Heart left ventricle (tissue), 16 donors: ENCODE data around the gene CD40. TPM values are rescaled to one million over a fixed set of nuclear protein-coding genes. Genes with fewer than 3 reads are reported as not detected.

Source experiments
- ATAC-seq, 4 donors: fragments of 200-7000 bp; cut with Tn5 transposase; one replicate each; pipeline ENCODE4 v1.9.1; 2020 to 2022; ENCODE audit warnings: moderate library complexity in 4 of 4, mild to moderate bottlenecking in 3 of 4, moderate number of reproducible peaks in 1 of 4
- DNase-seq, 5 donors: peaks; one replicate each; pipeline ENCODE4 v3.0.0-alpha.2; 2020
- H3K27ac ChIP-seq, 12 donors: fragments of 200-600 bp; sonication (generic) in 4 of 12; one replicate each; pipeline versions ENCODE4 v1.5.0 to v1.8.0; 2016 to 2022; ENCODE audit warnings: mild to moderate bottlenecking in 2 of 12
- H3K27me3 ChIP-seq, 9 donors: fragments of 200-600 bp; sonication (generic) in 2 of 9; one replicate each; pipeline versions ENCODE4 v1.5.1 to v1.8.0; 2016 to 2022; ENCODE audit warnings: mild to moderate bottlenecking in 3 of 9
- H3K36me3 ChIP-seq, 9 donors: fragments of 200-600 bp; sonication (generic) in 2 of 9; one replicate each; pipeline versions ENCODE4 v1.5.0 to v1.8.0; 2018 to 2022; ENCODE audit warnings: mild to moderate bottlenecking in 2 of 9
- H3K4me1 ChIP-seq, 12 donors: fragments of 200-600 bp; sonication (generic) in 4 of 12; one replicate each; pipeline versions ENCODE4 v1.5.0 to v1.8.0; 2016 to 2022; ENCODE audit warnings: mild to moderate bottlenecking in 3 of 12
- H3K4me3 ChIP-seq, 12 donors: fragments of 200-600 bp; sonication (generic) in 4 of 12; one replicate each; pipeline versions ENCODE4 v1.5.0 to v1.8.0; 2017 to 2022; ENCODE audit warnings: mild to moderate bottlenecking in 9 of 12, moderate library complexity in 4 of 12
- H3K9me3 ChIP-seq, 12 donors: fragments of 200-600 bp; sonication (generic) in 4 of 12; one replicate each; pipeline versions ENCODE4 v1.5.0 to v1.8.0; 2016 to 2022; ENCODE audit warnings: mild to moderate bottlenecking in 1 of 12
- POLR2A ChIP-seq, 2 donors: fragments of 450-650 bp; IDR thresholded peaks; one replicate each; pipeline ENCODE4 v1.6.1; 2017; ENCODE audit warnings: antibody characterized with exemption in 2 of 2, mild to moderate bottlenecking in 2 of 2, moderate library complexity in 2 of 2
- WGBS, 4 donors: extraction: QIAGEN DNeasy Blood & Tissue Kit in 2 of 4; methylation state at CpG; one replicate each; pipeline versions ENCODE4 v1.1.5 to v1.1.7; 2013 to 2018; 5-methylcytosine and 5-hydroxymethylcytosine counted together
- intact Hi-C, 10 donors: fragments of 100-400 bp; cut with DNase I; formaldehyde crosslinking; loops; one replicate each; pipeline versions ENCODE4 v1.11.1 to v1.14.2; 2022
- polyA plus RNA-seq, 2 donors: library from polyadenylated mRNA; stranded (reverse); fragments of 200-250 nt; gene quantifications; one replicate each; pipeline ENCODE4 v1.2.3, GENCODE V29; 2013
- total RNA-seq, 9 donors: library from RNA; depleted of rRNA in 2 of 9; stranded (reverse); fragments of >200 nt in 2 of 9; fragmentation: NEBNext Ultra II Directional in 3 of 9; extraction: Animal tissue kit (Norgen Biotek cat#: 25700) in 3 of 9; gene quantifications; one replicate each; pipeline versions ENCODE4 v1.1.0 to v1.2.4, GENCODE V29; 2016 to 2023
- TF ChIP-seq, protein P1 (sequence below), 12 donors: fragments of 200-600 bp; sonication (generic) in 4 of 12; IDR thresholded peaks; one replicate each; pipeline versions ENCODE4 v1.5.0 to v1.8.0; 2018 to 2022; ENCODE audit warnings: antibody characterized with exemption in 12 of 12, mild to moderate bottlenecking in 5 of 12
- donor health status: ischemic (EF 13 %, LVEDD 7.1; RV severe dilation, severe dysfunction).
- donor health status: healthy with polysubstance abuse.
- donor health status: DM: no; HTN: yes; CAD: no.
- donor health status: DM: no; HTN: no; CAD: no.
- donor health status: ischemic (EF 25% LVEDD 6.9; RV normal size, moderate dysfunction).
- donor health status: ischemic (EF 25% LVEDD 5.7; RV mildly dilated, moderate dysfunction).
- donor health status: healthy.
- donor health status: DM: yes; HTN: yes; CAD: no.
- donor health status: ischemic (EF 35%, LVEDD 5.7; RV mildly dilated, moderate dysfunction).
- donor health status: nonischemic (EF 11% LVEDD 7.7; RV severe dilation, severe dysfunction).
- donor health status: DM: yes; HTN: yes; CAD: no.
- donor health status: PGD.
- donor health status: ischemic (EF 29% LVEDD 5.4; RV normal size, mild dysfunction).
- donor health status: nonischemic (EF 23%, LVEDD 6.1; RV moderate dilation, normal function).

The CD40 gene
- total and polyA plus RNA-seq, 11 donors, result 3.5 to 38.3 (median 5.5) TPM

DNA sequence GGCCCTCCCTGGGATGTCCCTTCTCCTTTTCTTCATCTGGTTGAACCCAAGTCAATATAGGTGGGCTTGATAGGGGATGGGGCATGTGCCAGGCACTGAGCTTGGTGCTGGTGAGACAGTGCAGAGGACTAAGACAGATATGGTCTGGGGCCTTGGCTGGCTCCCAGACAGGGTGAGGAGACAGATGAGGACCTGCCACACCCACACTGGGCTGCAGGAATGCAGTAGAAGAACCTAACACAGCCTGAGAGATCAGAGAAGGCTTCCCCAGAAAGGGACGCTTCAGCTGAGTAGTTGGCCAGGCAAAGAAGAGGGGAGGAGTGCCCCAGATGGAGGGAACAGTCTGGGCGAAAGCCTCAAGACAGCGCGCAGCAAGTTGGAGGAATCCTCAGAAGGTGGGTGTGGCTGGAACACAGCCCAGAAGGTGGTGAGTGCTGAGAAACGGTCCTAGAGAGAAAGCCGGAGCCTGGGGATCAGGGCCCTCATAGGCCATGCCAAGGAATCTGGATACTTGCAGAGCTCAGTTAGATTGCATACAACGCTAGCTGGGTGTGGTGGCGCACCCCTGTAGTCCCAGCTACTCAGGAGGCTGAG is 26.4 kb downstream of the CD40 start:
- DNase-seq (no peak), ATAC-seq (no peak)
- TF ChIP-seq, protein P1, sequence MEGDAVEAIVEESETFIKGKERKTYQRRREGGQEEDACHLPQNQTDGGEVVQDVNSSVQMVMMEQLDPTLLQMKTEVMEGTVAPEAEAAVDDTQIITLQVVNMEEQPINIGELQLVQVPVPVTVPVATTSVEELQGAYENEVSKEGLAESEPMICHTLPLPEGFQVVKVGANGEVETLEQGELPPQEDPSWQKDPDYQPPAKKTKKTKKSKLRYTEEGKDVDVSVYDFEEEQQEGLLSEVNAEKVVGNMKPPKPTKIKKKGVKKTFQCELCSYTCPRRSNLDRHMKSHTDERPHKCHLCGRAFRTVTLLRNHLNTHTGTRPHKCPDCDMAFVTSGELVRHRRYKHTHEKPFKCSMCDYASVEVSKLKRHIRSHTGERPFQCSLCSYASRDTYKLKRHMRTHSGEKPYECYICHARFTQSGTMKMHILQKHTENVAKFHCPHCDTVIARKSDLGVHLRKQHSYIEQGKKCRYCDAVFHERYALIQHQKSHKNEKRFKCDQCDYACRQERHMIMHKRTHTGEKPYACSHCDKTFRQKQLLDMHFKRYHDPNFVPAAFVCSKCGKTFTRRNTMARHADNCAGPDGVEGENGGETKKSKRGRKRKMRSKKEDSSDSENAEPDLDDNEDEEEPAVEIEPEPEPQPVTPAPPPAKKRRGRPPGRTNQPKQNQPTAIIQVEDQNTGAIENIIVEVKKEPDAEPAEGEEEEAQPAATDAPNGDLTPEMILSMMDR (IDR thresholded peaks at IDR 0.05), result no peak
- no peak for TF ChIP-seq POLR2A (IDR thresholded peaks at IDR 0.05)
- WGBS, 4 donors, result 65 to 81% (median 66%) methylated on average over 8 of the region's 8 CpGs
- Histone ChIP-seq H3K9me3 (no peaks in the 10 kb centered on the region), H3K27ac (no peak overlapping the region), H3K27me3 (peaks cover 0 to 45% (median 18%) of the 10 kb centered on the region in 9 donors), H3K36me3 (no peaks in the 10 kb centered on the region), H3K4me3 (no peak overlapping the region), H3K4me1 (no peaks in the 10 kb centered on the region)
- intact Hi-C loops, result no loop called here

DNA sequence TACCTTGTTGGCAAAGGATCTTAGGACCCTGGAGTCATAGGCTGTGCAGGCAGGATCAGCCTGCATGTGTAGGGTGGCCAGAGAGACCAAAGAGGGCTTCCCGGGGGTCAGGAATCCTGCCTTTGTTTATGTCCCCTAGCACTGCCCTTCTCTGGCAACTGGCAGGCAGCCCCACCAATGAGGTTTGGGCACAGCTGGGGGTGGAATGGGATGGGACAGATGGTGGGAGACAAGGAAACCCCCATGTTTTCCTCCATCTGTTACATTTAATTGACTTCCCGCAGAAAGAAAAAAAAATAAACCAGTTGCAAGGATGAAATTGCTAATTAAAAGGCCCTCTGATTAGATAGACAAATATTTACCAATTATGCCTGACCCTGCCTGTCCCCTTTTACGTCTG is 27.6 kb downstream of the CD40 start:
- no peak overlapping the region for H3K4me3 ChIP-seq
- intact Hi-C loops, result no loop called here
- no peaks in the 10 kb centered on the region for H3K4me1 ChIP-seq
- WGBS, 4 donors, result 24 to 35% (median 32%) methylated on average over 3 of the region's 3 CpGs
- no peaks in the 10 kb centered on the region for H3K36me3 ChIP-seq
- H3K27me3 ChIP-seq, result peaks cover 0 to 33% (median 8%) of the 10 kb centered on the region in 9 donors
- ATAC-seq (no peak), DNase-seq (no peak)
- H3K27ac ChIP-seq, result no peak overlapping the region
- TF ChIP-seq POLR2A (IDR thresholded peaks at IDR 0.05), result no peak
- TF ChIP-seq, protein P1 (IDR thresholded peaks at IDR 0.05), result no peak
- H3K9me3 ChIP-seq, result no peaks in the 10 kb centered on the region

DNA sequence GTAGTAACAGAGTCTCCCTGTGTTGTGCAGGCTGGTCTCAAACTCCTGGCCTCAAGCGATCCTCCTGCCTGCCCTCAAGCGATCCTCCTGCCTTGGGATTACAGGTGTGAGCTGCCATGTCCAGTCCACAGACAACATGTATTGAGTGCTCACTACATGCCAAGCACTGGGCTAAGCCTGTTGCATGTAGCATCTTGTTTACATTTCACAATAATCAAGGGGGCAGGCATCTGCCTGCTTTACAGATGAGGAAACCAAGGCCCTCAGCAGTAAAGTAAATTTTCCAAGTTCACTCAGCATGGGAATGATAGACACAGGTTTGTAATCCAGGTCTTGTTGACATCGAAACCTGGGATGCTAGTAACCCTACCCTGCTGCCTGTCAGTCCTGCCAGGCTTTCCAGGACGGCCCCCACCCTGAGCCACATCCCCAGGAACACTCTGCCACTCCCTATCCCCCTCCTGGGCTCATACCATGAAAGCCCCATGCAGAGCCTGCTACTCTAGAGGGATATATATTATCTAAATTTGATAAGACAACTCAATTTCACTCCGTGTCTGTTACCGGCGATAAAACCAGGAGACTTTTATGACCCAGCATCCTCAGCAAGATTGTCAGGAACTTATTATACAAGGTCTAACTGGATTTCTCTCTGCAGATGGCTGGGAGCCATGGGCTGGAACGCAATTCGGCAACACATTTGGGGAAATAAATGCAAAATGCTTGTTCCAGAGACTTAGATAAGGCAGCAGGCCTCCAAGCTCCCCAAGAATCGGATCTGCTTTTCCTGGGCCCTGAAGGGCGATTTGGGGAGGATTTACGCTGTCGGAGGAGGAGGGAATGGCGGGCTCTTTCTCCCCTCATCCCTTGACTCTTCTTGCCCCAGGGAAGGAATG is 30.4 kb downstream of the CD40 start:
- DNase-seq, result no peak
- Histone ChIP-seq H3K27me3 (peaks cover 0 to 28% (median 7%) of the 10 kb centered on the region in 9 donors), H3K36me3 (no peaks in the 10 kb centered on the region), H3K9me3 (no peaks in the 10 kb centered on the region), H3K4me1 (no peaks in the 10 kb centered on the region), H3K27ac (no peak overlapping the region), H3K4me3 (no peak overlapping the region)
- no peak for TF ChIP-seq POLR2A (IDR thresholded peaks at IDR 0.05)
- TF ChIP-seq, protein P1 (IDR thresholded peaks at IDR 0.05), result no peak
- WGBS, 4 donors, result 61 to 73% (median 62%) methylated on average over 14 of the region's 14 CpGs
- no peak for ATAC-seq
- intact Hi-C loops, result no loop called here

DNA sequence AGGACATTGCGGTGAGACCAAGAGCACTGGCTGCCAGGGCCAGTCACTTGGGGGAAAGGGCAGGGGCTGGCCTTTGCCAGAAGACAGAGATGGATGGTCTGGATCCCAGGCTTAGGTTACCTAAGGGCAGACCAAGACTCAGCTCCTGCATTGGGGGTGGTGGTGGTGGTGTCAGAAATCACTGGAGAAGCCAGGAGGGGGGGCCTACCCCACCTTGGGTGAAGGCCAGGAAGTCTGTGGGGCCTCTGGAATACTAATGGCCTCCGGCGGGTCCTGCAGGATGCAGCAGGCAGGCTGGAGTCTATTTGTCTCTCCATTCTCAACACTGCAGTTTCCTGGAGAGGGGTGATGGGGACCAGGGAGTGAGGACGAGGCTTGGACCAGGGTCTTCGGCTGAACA is 32.8 kb downstream of the CD40 start:
- no peak overlapping the region for H3K4me3 ChIP-seq
- no peak for ATAC-seq
- no peak for TF ChIP-seq POLR2A (IDR thresholded peaks at IDR 0.05)
- TF ChIP-seq, protein P1 (IDR thresholded peaks at IDR 0.05), result no peak
- DNase-seq, result no peak
- H3K9me3 ChIP-seq, result no peaks in the 10 kb centered on the region
- intact Hi-C loops, result no loop called here
- WGBS, 4 donors, result 36 to 50% (median 45%) methylated on average over 3 to 5 of the region's 5 CpGs
- H3K4me1 ChIP-seq, result no peaks in the 10 kb centered on the region
- peaks cover 0 to 33% (median 9%) of the 10 kb centered on the region in 9 donors for H3K27me3 ChIP-seq
- no peaks in the 10 kb centered on the region for H3K36me3 ChIP-seq
- no peak overlapping the region for H3K27ac ChIP-seq
